CD14-positive monocyte (primary cell): ENCODE results near the gene FMO5. TPM values are rescaled to one million over a fixed set of nuclear protein-coding genes. Genes with fewer than 3 reads are reported as not detected.
"Not testable (repeated sequence)": the region's sequence is repeated elsewhere in the genome, so short reads cannot be mapped to it uniquely, and the experiment has no call there.

Experiments
- DNase-seq, 3 donors: peaks; one replicate each; pipeline ENCODE4 v3.0.0-alpha.2; 2011 to 2022
- H2AFZ ChIP-seq: 2 replicates; pipeline ENCODE4 v1.6.0; 2012; ENCODE audit warnings: mild to moderate bottlenecking, low read depth, low read length, inconsistent platforms; ENCODE audit not compliant: insufficient read depth, poor library complexity, severe bottlenecking
- H3K27ac ChIP-seq, 2 donors: 1 replicate in 1 of 2; 2 replicates in 1 of 2; pipeline ENCODE4 v1.5.1; 2012 to 2013; ENCODE audit warnings: low read length in 2 of 2, control low read depth in 1 of 2, inconsistent platforms in 1 of 2, low read depth in 1 of 2, mild to moderate bottlenecking in 1 of 2
- H3K27me3 ChIP-seq, 2 donors: one replicate each; pipeline versions ENCODE4 v1.6.0 to v1.6.1; 2011 to 2013; ENCODE audit warnings: low read length in 2 of 2; ENCODE audit not compliant: control insufficient read depth in 2 of 2, insufficient read depth in 2 of 2
- H3K36me3 ChIP-seq, 2 donors: replicated peaks in 1 of 2; 1 replicate in 1 of 2; 2 replicates in 1 of 2; pipeline versions ENCODE4 v1.5.1 to v1.6.1; 2012 to 2013; ENCODE audit warnings: low read length in 2 of 2, control low read depth in 1 of 2, inconsistent platforms in 1 of 2, mild to moderate bottlenecking in 1 of 2; ENCODE audit not compliant: insufficient read depth in 2 of 2, control insufficient read depth in 1 of 2
- H3K4me1 ChIP-seq, 2 donors: 1 replicate in 1 of 2; 2 replicates in 1 of 2; pipeline versions ENCODE4 v1.5.1 to v1.6.1; 2012 to 2013; ENCODE audit warnings: low read length in 2 of 2, control low read depth in 1 of 2, inconsistent platforms in 1 of 2, mild to moderate bottlenecking in 1 of 2, moderate library complexity in 1 of 2; ENCODE audit not compliant: insufficient read depth in 2 of 2, control insufficient read depth in 1 of 2
- H3K4me2 ChIP-seq: replicated peaks from 2 replicates; pipeline ENCODE3; 2012; ENCODE audit warnings: low read length, moderate library complexity, mild to moderate bottlenecking; ENCODE audit not compliant: poor library complexity, severe bottlenecking; ENCODE audit errors: extremely low read depth
- H3K4me3 ChIP-seq, 3 experiments: fragments of 200-600 bp in 1 of 3; sonication (generic) in 1 of 3; replicated peaks in 1 of 3; 1 replicate in 2 of 3; 2 replicates in 1 of 3; pipeline ENCODE4 v1.5.1; 2011 to 2013; ENCODE audit warnings: low read length in 3 of 3, mild to moderate bottlenecking in 3 of 3, control low read depth in 2 of 3, low read depth in 2 of 3, inconsistent platforms in 1 of 3, moderate library complexity in 1 of 3
- H3K79me2 ChIP-seq: 2 replicates; pipeline ENCODE4 v1.6.0; 2012; ENCODE audit warnings: mild to moderate bottlenecking, control low read depth, inconsistent platforms, low read length, moderate library complexity; ENCODE audit not compliant: insufficient read depth
- H3K9ac ChIP-seq: 2 replicates; pipeline ENCODE4 v1.6.0; 2017; ENCODE audit warnings: low read length, mild to moderate bottlenecking; ENCODE audit not compliant: insufficient read depth, poor library complexity, severe bottlenecking
- H3K9me3 ChIP-seq, 2 donors: replicated peaks in 1 of 2; 1 replicate in 1 of 2; 2 replicates in 1 of 2; pipeline versions ENCODE4 v1.5.1 to v1.6.1; 2012 to 2013; ENCODE audit warnings: low read length in 2 of 2, control low read depth in 1 of 2; ENCODE audit not compliant: control insufficient read depth in 1 of 2, insufficient read depth in 1 of 2
- H4K20me1 ChIP-seq: 2 replicates; pipeline ENCODE4 v1.6.0; 2012; ENCODE audit warnings: mild to moderate bottlenecking, low read length, control low read depth, moderate library complexity; ENCODE audit not compliant: insufficient read depth
- H3K27ac Mint-ChIP-seq, 7 donors: one replicate each; pipeline ENCODE4 v1.8.0; 2020; ENCODE audit warnings: mild to moderate bottlenecking in 7 of 7, mixed read lengths in 7 of 7, moderate library complexity in 6 of 7, inconsistent platforms in 2 of 7
- H3K27me3 Mint-ChIP-seq, 3 donors: one replicate each; pipeline ENCODE4 v1.8.0; 2021 to 2022; ENCODE audit warnings: low read depth in 3 of 3, mild to moderate bottlenecking in 3 of 3, mixed read lengths in 3 of 3, moderate library complexity in 3 of 3, inconsistent platforms in 1 of 3
- H3K36me3 Mint-ChIP-seq, 2 donors: one replicate each; pipeline ENCODE4 v1.8.0; 2020; ENCODE audit warnings: mixed read lengths in 2 of 2, inconsistent platforms in 1 of 2, mild to moderate bottlenecking in 1 of 2
- H3K4me1 Mint-ChIP-seq: one replicate; pipeline ENCODE4 v1.8.0; 2020; ENCODE audit warnings: mild to moderate bottlenecking, mixed read lengths
- H3K4me3 Mint-ChIP-seq, 2 donors: one replicate each; pipeline ENCODE4 v1.8.0; 2020; ENCODE audit warnings: mild to moderate bottlenecking in 2 of 2, mixed read lengths in 2 of 2, moderate library complexity in 1 of 2
- H3K9me3 Mint-ChIP-seq, 7 donors: one replicate each; pipeline ENCODE4 v1.8.0; 2020 to 2022; ENCODE audit warnings: mixed read lengths in 7 of 7, mild to moderate bottlenecking in 6 of 7, moderate library complexity in 6 of 7, inconsistent platforms in 2 of 7
- WGBS: methylation state at CpG from one replicate; pipeline ENCODE4 v1.1.5; 2013; ENCODE audit warnings: missing lambda C conversion rate; ENCODE audit not compliant: insufficient coverage; 5-methylcytosine and 5-hydroxymethylcytosine counted together
- intact Hi-C, 2 donors: fragments of 100-400 bp; cut with micrococcal nuclease; formaldehyde crosslinking; loops; one replicate each; pipeline versions ENCODE4 v1.15.0 to v1.15.1; 2023
- polyA plus RNA-seq, 3 donors: library from polyadenylated mRNA; depleted of rRNA in 1 of 3; unstranded in 2 of 3; stranded (reverse) in 1 of 3; fragments of 300-500 nt in 2 of 3; fragments of >200 nt in 1 of 3; fragmentation: Illumina TruSeq in 2 of 3; gene quantifications; 1 replicate in 2 of 3; 2 replicates in 1 of 3; pipeline ENCODE4 v1.2.3, GENCODE V29; 2012 to 2021
- TF ChIP-seq, protein P1 (sequence below): fragments of 200-600 bp; IDR thresholded peaks from one replicate; pipeline ENCODE4 v1.8.0; 2022; ENCODE audit warnings: antibody characterized with exemption, mild to moderate bottlenecking

FMO5 gene
- polyA plus RNA-seq, 3 donors: 16.8 to 20.0 (median 18.0) TPM

- peaks cover 0 to 4% (median 1%) of the 10 kb centered on the region in 3 donors for H3K27me3 Mint-ChIP-seq
- Histone ChIP-seq H3K9ac (no peak overlapping the region), H4K20me1 (no peaks in the 10 kb centered on the region), H3K4me2 (no peak overlapping the region), H3K79me2 (no peaks in the 10 kb centered on the region), H3K36me3 (no peaks in the 10 kb centered on the region), H3K4me3 (no peak overlapping the region), H2AFZ (no peak overlapping the region), H3K9me3 (peaks cover 12 to 25% of the 10 kb centered on the region in 2 donors), H3K27me3 (no peaks in the 10 kb centered on the region), H3K27ac (no peak overlapping the region), H3K4me1 (no peaks in the 10 kb centered on the region)
- no peak overlapping the region for H3K4me3 Mint-ChIP-seq
- no peaks in the 10 kb centered on the region for H3K4me1 Mint-ChIP-seq
- H3K9me3 Mint-ChIP-seq: peaks cover 7 to 38% (median 27%) of the 10 kb centered on the region in 7 donors
- WGBS: 80% methylated on average over 1 of the region's 1 CpG
- TF ChIP-seq, protein P1, sequence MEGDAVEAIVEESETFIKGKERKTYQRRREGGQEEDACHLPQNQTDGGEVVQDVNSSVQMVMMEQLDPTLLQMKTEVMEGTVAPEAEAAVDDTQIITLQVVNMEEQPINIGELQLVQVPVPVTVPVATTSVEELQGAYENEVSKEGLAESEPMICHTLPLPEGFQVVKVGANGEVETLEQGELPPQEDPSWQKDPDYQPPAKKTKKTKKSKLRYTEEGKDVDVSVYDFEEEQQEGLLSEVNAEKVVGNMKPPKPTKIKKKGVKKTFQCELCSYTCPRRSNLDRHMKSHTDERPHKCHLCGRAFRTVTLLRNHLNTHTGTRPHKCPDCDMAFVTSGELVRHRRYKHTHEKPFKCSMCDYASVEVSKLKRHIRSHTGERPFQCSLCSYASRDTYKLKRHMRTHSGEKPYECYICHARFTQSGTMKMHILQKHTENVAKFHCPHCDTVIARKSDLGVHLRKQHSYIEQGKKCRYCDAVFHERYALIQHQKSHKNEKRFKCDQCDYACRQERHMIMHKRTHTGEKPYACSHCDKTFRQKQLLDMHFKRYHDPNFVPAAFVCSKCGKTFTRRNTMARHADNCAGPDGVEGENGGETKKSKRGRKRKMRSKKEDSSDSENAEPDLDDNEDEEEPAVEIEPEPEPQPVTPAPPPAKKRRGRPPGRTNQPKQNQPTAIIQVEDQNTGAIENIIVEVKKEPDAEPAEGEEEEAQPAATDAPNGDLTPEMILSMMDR: no peak
- no peak for DNase-seq
- no peak overlapping the region for H3K27ac Mint-ChIP-seq
- intact Hi-C loops: no loop called here
- H3K36me3 Mint-ChIP-seq: peaks cover 0 to 6% of the 10 kb centered on the region in 2 donors
Observed at GRCh38 chr1:147235822-147236221, 10.7 kb upstream of the FMO5 start.

GRCh38 chr1:147233903-147234302 lies 8.8 kb upstream of the FMO5 start:
- H3K4me1 ChIP-seq, H3K4me2 ChIP-seq, H3K27ac Mint-ChIP-seq, H3K27me3 ChIP-seq, H3K79me2 ChIP-seq, DNase-seq, H3K36me3 ChIP-seq, H3K4me3 ChIP-seq, H3K4me3 Mint-ChIP-seq, H4K20me1 ChIP-seq, H2AFZ ChIP-seq, H3K36me3 Mint-ChIP-seq, H3K9ac ChIP-seq, H3K27ac ChIP-seq, H3K27me3 Mint-ChIP-seq, intact Hi-C loops, H3K4me1 Mint-ChIP-seq: not testable (repeated sequence)
- H3K9me3 ChIP-seq: peaks cover 12 to 25% of the 10 kb centered on the region in 2 donors
- H3K9me3 Mint-ChIP-seq: peaks cover 7 to 40% (median 27%) of the 10 kb centered on the region in 7 donors
- 83% methylated on average over 1 of the region's 8 CpGs for WGBS

DNA sequence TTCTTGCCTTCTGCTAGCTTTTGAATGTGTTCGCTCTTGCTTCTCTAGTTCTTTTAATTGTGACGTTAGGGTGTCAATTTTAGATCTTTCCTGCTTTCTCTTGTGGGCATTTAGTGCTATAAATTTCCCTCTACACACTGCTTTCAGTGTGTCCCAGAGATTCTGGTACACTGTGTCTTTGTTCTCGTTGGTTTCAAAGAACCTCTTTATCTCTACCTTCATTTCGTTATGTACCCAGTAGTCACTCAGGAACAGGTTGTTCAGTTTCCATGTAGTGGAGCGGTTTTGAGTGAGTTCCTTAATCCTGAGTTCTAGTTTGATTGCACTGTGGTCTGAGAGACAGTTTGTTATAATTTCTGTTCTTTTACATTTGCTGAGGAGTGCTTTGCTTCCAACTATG lies 5.9 kb upstream of the FMO5 start:
- H3K4me2 ChIP-seq, H4K20me1 ChIP-seq, H3K27ac ChIP-seq, H3K4me3 Mint-ChIP-seq, H3K27me3 ChIP-seq, intact Hi-C loops, H3K4me1 ChIP-seq, H3K79me2 ChIP-seq, H2AFZ ChIP-seq, H3K27me3 Mint-ChIP-seq, DNase-seq, H3K4me3 ChIP-seq, H3K4me1 Mint-ChIP-seq, H3K36me3 ChIP-seq, H3K9ac ChIP-seq, H3K27ac Mint-ChIP-seq, H3K36me3 Mint-ChIP-seq: not testable (repeated sequence)
- peaks cover 5 to 29% (median 19%) of the 10 kb centered on the region in 7 donors for H3K9me3 Mint-ChIP-seq
- WGBS: no CpG with 5 or more reads among the region's 5 CpGs
- H3K9me3 ChIP-seq: peaks cover 4 to 14% of the 10 kb centered on the region in 2 donors
